Mesendoderm (in vitro differentiated cells): ENCODE data around the gene RHOU.

Experiments
- DNase-seq: peaks from one replicate; pipeline ENCODE4 v3.0.0; 2013
- H2AK5ac ChIP-seq: 2 replicates; pipeline ENCODE4 v1.6.1; 2013; ENCODE audit warnings: low read length, inconsistent platforms
- H2BK120ac ChIP-seq: 2 replicates; pipeline ENCODE4 v1.6.1; 2013; ENCODE audit warnings: low read depth, mild to moderate bottlenecking, low read length, moderate library complexity, mixed read lengths
- H2BK15ac ChIP-seq: replicated peaks from 2 replicates; pipeline ENCODE4 v1.6.1; 2013; ENCODE audit warnings: low read depth, mild to moderate bottlenecking, moderate library complexity
- H2BK5ac ChIP-seq: 2 replicates; pipeline ENCODE4 v1.6.1; 2013; ENCODE audit warnings: low read length, inconsistent platforms
- H3K18ac ChIP-seq: 2 replicates; pipeline ENCODE4 v1.6.1; 2013; ENCODE audit warnings: mild to moderate bottlenecking, low read length, mixed read lengths
- H3K23ac ChIP-seq: one replicate; pipeline ENCODE4 v1.6.1; 2013; ENCODE audit warnings: low read length
- H3K27ac ChIP-seq: 2 replicates; pipeline ENCODE4 v1.5.1; 2013; ENCODE audit warnings: low read depth, mild to moderate bottlenecking, inconsistent platforms, low read length, moderate library complexity
- H3K27me3 ChIP-seq: 2 replicates; pipeline ENCODE4 v1.6.1; 2013; ENCODE audit warnings: low read length, control low read depth, mild to moderate bottlenecking, inconsistent platforms; ENCODE audit not compliant: insufficient read depth, poor library complexity
- H3K36me3 ChIP-seq: 2 replicates; pipeline ENCODE4 v1.6.1; 2013; ENCODE audit warnings: low read length, inconsistent platforms; ENCODE audit not compliant: control insufficient read depth, insufficient read depth
- H3K4ac ChIP-seq: one replicate; pipeline ENCODE4 v1.6.1; 2013; ENCODE audit warnings: low read depth, mild to moderate bottlenecking, low read length, moderate library complexity
- H3K4me1 ChIP-seq: 2 replicates; pipeline ENCODE4 v1.6.1; 2013; ENCODE audit warnings: low read depth, low read length, inconsistent platforms; ENCODE audit not compliant: control insufficient read depth
- H3K4me2 ChIP-seq: 2 replicates; pipeline ENCODE4 v1.6.1; 2013; ENCODE audit warnings: low read length
- H3K4me3 ChIP-seq: 2 replicates; pipeline ENCODE4 v1.5.1; 2013; ENCODE audit warnings: mild to moderate bottlenecking, low read length
- H3K56ac ChIP-seq: one replicate; pipeline ENCODE4 v1.6.1; 2013; ENCODE audit warnings: low read length
- H3K79me1 ChIP-seq: 2 replicates; pipeline ENCODE4 v1.6.1; 2013; ENCODE audit warnings: low read length, inconsistent platforms
- H3K79me2 ChIP-seq: 2 replicates; pipeline ENCODE4 v1.6.1; 2013; ENCODE audit warnings: mild to moderate bottlenecking, low read length; ENCODE audit not compliant: control insufficient read depth, insufficient read depth
- H3K9ac ChIP-seq: 2 replicates; pipeline ENCODE4 v1.6.1; 2013; ENCODE audit warnings: low read length, inconsistent platforms
- H4K5ac ChIP-seq: one replicate; pipeline ENCODE4 v1.6.1; 2013; ENCODE audit warnings: low read length
- H4K8ac ChIP-seq: one replicate; pipeline ENCODE4 v1.6.1; 2013; ENCODE audit warnings: low read depth, mild to moderate bottlenecking, control low read depth, low read length, moderate library complexity
- WGBS: extraction: QIAGEN DNeasy Blood & Tissue Kit; methylation state at CpG from one replicate; pipeline ENCODE4 v1.1.7; 2013; ENCODE audit warnings: low lambda C conversion rate, missing lambda C conversion rate; ENCODE audit not compliant: insufficient coverage; ENCODE audit errors: extremely low coverage; 5-methylcytosine and 5-hydroxymethylcytosine counted together

Gene RHOU

DNA sequence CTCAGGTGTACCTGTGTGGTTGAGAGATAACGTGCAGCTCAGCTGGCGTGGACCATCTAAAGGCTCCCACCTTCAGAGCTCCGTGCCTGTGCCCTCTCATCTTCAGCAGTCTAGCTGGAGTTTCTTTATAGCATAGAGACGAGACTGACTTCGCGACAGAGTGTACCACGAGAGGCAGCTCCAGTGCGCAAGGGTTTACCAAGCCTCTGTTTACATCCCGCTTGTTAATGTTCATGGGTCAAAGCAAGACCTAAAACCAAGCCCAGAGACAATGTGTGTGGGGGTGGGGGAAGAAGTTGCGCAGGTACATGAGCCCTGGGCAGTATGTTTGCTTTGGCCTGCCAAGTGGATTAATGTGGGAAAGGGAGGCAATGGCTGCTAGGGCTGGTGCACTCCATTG, 15.6 kb downstream of the RHOU start:
- no peaks in the 10 kb centered on the region for H3K27me3 ChIP-seq
- no peak for DNase-seq

DNA sequence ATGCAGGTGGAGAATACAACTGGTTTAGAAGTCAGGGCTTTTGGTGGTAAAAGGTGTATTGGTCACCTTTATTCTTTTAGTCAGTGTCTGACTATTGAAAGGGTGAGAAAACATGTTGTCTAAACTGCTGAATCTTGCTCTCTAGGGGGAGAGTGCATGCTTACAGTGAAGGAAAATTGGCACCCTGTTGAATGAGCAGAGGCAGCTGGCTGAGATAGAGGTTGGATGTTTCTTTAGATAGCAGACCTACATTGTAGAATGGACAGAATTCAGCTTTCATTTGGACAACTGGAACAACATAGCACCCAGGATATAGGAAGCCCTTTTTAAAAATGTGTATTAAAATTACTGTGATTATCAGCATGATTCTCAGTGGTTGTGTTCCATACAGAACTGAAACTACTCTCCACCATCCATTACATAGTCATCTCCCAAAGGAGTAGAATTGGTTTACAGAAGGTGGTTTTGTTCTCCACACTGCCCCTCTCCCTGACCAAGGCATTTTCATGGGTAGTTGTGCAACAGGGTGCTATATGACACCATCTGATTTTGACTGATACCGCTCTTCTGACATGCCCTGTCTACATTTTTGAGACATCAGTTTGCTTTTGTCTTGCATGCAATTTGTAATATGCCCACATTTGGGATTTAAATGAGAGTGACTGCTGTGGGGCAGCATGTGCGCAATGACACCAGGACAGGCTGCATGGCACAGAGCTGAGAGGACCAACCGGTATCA, 16.2 kb downstream of the RHOU start:
- no peak overlapping the region for H2AK5ac ChIP-seq
- no peak overlapping the region for H2BK5ac ChIP-seq
- no peak overlapping the region for H2BK120ac ChIP-seq
- H3K79me1 ChIP-seq = no peaks in the 10 kb centered on the region
- H3K27ac ChIP-seq = no peak overlapping the region
- no peak overlapping the region for H2BK15ac ChIP-seq
- H3K4me3 ChIP-seq = no peak overlapping the region
- DNase-seq = no peak
- no peak overlapping the region for H4K8ac ChIP-seq
- H3K36me3 ChIP-seq = no peaks in the 10 kb centered on the region
- WGBS = no CpG with 5 or more reads among the region's 3 CpGs
- no peak overlapping the region for H3K56ac ChIP-seq
- no peak overlapping the region for H3K4ac ChIP-seq
- no peak overlapping the region for H4K5ac ChIP-seq
- no peak overlapping the region for H3K23ac ChIP-seq
- H3K4me1 ChIP-seq = no peaks in the 10 kb centered on the region
- H3K18ac ChIP-seq = no peak overlapping the region
- no peaks in the 10 kb centered on the region for H3K27me3 ChIP-seq
- H3K79me2 ChIP-seq = no peaks in the 10 kb centered on the region
- H3K4me2 ChIP-seq = no peak overlapping the region
- H3K9ac ChIP-seq = no peak overlapping the region

More for the DNA sequence above, 15.6 kb downstream of the RHOU start:
- no peak overlapping the region for H3K27ac ChIP-seq
- H2BK120ac ChIP-seq = no peak overlapping the region
- no peak overlapping the region for H3K4me3 ChIP-seq
- H4K5ac ChIP-seq = no peak overlapping the region
- H3K79me1 ChIP-seq = no peaks in the 10 kb centered on the region
- no peak overlapping the region for H3K23ac ChIP-seq
- no peak overlapping the region for H4K8ac ChIP-seq
- no peak overlapping the region for H3K18ac ChIP-seq
- H3K9ac ChIP-seq = no peak overlapping the region
- H3K4me1 ChIP-seq = no peaks in the 10 kb centered on the region
- H3K36me3 ChIP-seq = no peaks in the 10 kb centered on the region
- no peak overlapping the region for H2AK5ac ChIP-seq
- no peak overlapping the region for H3K56ac ChIP-seq
- WGBS = no CpG with 5 or more reads among the region's 10 CpGs
- no peak overlapping the region for H3K4ac ChIP-seq
- no peaks in the 10 kb centered on the region for H3K79me2 ChIP-seq
- H3K4me2 ChIP-seq = no peak overlapping the region
- no peak overlapping the region for H2BK15ac ChIP-seq
- H2BK5ac ChIP-seq = no peak overlapping the region

DNA sequence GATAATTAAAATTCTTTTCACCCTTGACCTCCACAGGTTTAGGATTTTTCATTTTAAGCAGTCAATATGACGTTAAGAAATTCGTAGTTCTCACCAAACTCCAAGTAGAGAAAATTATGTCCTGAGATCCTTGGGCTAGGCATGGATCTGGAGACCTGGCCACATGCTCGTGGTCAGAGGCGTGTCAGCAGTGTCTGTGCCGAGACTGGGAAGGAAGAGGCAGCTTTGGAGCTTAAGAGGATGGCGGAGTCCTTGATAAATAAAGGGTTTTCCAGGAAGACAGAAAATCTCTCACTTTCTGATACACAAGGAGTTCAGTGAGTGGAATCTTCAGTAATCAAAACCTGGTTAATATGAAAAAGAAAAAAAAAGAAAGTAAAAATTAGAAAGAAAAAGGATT, 17.0 kb downstream of the RHOU start:
- Histone ChIP-seq H2AK5ac (no peak overlapping the region), H2BK5ac (no peak overlapping the region), H3K4me1 (no peaks in the 10 kb centered on the region), H3K23ac (no peak overlapping the region), H3K36me3 (no peaks in the 10 kb centered on the region), H3K4me2 (no peak overlapping the region), H3K4ac (no peak overlapping the region), H3K27me3 (no peaks in the 10 kb centered on the region), H3K4me3 (no peak overlapping the region), H3K56ac (no peak overlapping the region), H3K18ac (no peak overlapping the region), H4K8ac (no peak overlapping the region), H3K9ac (no peak overlapping the region), H4K5ac (no peak overlapping the region), H2BK15ac (no peak overlapping the region), H3K27ac (no peak overlapping the region), H2BK120ac (no peak overlapping the region), H3K79me2 (no peaks in the 10 kb centered on the region), H3K79me1 (no peaks in the 10 kb centered on the region)
- no peak for DNase-seq
- WGBS = no CpG with 5 or more reads among the region's 6 CpGs

DNA sequence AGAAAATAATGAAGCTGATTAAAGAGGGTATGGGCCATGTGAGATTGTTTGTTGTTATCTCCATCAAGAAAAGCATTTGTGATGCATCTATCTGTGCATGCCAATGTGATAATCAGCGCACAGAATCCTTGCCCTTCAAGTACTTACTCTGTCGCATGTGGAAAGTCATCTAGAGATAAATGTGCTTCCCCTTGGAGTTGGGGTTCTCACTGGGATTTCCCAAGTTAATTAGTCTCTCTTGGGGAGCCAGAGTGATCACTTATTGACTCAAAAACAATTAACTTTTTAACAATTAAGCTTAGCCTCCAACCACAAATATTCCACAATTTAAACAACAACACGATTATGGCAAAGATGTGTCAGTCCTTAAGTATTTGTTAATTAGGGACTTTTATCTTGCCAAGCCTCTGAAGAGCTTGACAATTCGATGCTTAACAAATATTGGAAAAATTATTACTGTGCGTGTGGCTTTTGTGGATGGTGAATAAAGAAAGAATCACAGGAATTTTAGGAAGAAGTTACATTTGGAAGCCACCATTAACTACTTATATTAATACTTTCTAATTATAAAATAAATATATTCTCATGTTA, 17.5 kb downstream of the RHOU start:
- Histone ChIP-seq H3K18ac (no peak overlapping the region), H3K23ac (no peak overlapping the region), H3K56ac (no peak overlapping the region), H4K8ac (no peak overlapping the region), H3K27me3 (no peaks in the 10 kb centered on the region), H3K9ac (no peak overlapping the region), H3K4ac (no peak overlapping the region), H2BK5ac (no peak overlapping the region), H3K4me1 (no peaks in the 10 kb centered on the region), H3K36me3 (no peaks in the 10 kb centered on the region), H3K79me1 (no peaks in the 10 kb centered on the region), H2AK5ac (no peak overlapping the region), H3K4me3 (no peak overlapping the region), H3K27ac (no peak overlapping the region), H2BK120ac (no peak overlapping the region), H2BK15ac (no peak overlapping the region), H3K79me2 (no peaks in the 10 kb centered on the region), H4K5ac (no peak overlapping the region), H3K4me2 (no peak overlapping the region)
- DNase-seq = no peak
- 100% methylated on average over 1 of the region's 5 CpGs for WGBS

DNA sequence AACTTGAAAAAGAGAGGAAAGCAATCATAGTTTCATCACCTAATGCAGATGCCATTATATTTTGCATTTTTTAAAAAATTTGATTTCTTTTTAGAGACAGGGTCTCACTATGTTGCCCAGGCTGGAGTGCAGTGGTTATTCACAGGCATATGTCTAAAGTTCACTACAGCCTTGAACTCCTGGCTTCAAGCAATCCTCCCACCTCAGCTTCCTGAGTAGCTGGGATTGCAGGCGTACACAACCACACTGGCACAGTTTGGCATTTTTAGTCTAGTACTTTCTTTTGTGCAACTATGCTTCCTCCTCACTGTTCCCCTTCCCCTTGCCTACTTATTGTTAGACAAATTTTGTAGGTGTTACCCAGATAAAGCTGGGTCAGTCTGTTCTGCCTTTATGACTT, 18.0 kb downstream of the RHOU start:
- Histone ChIP-seq H3K4me3 (no peak overlapping the region), H3K79me1 (no peaks in the 10 kb centered on the region), H3K4ac (no peak overlapping the region), H3K27me3 (no peaks in the 10 kb centered on the region), H3K56ac (no peak overlapping the region), H3K36me3 (no peaks in the 10 kb centered on the region), H2AK5ac (no peak overlapping the region), H2BK15ac (no peak overlapping the region), H2BK120ac (no peak overlapping the region), H2BK5ac (no peak overlapping the region), H4K8ac (no peak overlapping the region), H3K4me1 (no peaks in the 10 kb centered on the region), H4K5ac (no peak overlapping the region), H3K4me2 (no peak overlapping the region), H3K27ac (no peak overlapping the region), H3K79me2 (no peaks in the 10 kb centered on the region), H3K18ac (no peak overlapping the region), H3K23ac (no peak overlapping the region), H3K9ac (no peak overlapping the region)
- WGBS = no CpG with 5 or more reads among the region's 1 CpG
- DNase-seq = no peak
